Colonic mucosa (tissue), 4 donors: ENCODE data around the gene PROX2. TPM values are rescaled to one million over a fixed set of nuclear protein-coding genes. Genes with fewer than 3 reads are reported as not detected.

ENCODE experiments used
- DNase-seq: peaks from one replicate; pipeline ENCODE4 v3.0.0-alpha.2; 2020
- H3K27ac ChIP-seq: fragments of 200-600 bp; one replicate; pipeline ENCODE4 v1.8.0; 2021
- H3K27me3 ChIP-seq: fragments of 200-600 bp; one replicate; pipeline ENCODE4 v1.8.0; 2021
- H3K36me3 ChIP-seq: fragments of 200-600 bp; one replicate; pipeline ENCODE4 v1.8.0; 2021
- H3K4me1 ChIP-seq: fragments of 200-600 bp; one replicate; pipeline ENCODE4 v1.8.0; 2021; ENCODE audit warnings: mild to moderate bottlenecking
- H3K4me3 ChIP-seq: fragments of 200-600 bp; one replicate; pipeline ENCODE4 v1.8.0; 2021
- H3K9ac ChIP-seq, 2 donors: one replicate each; pipeline ENCODE4 v1.7.0; 2013; ENCODE audit warnings: control low read depth in 2 of 2, low read depth in 2 of 2, low read length in 2 of 2
- H3K9me3 ChIP-seq: fragments of 200-600 bp; one replicate; pipeline ENCODE4 v1.8.0; 2021
- CTCF ChIP-seq: fragments of 200-600 bp; IDR thresholded peaks from one replicate; pipeline ENCODE4 v1.8.0; 2022; ENCODE audit warnings: antibody characterized with exemption, mild to moderate bottlenecking
- intact Hi-C: fragments of 100-400 bp; cut with DNase I; formaldehyde crosslinking; loops from one replicate; pipeline ENCODE4 v1.14.1; 2022
- total RNA-seq, 2 donors: library from RNA; stranded (reverse); fragmentation: NEBNext Ultra II Directional in 1 of 2; extraction: Animal tissue kit (Norgen Biotek cat#: 25700) in 1 of 2; gene quantifications; one replicate each; pipeline ENCODE4 v1.2.1, GENCODE V29; 2021
- donor health status: healthy.
- donor health status: DM: no; HTN: no; CAD: no.
- donor health status: DM: no; HTN: no; CAD: no.

Gene PROX2
- total RNA-seq, 2 donors from 2014 or later = not detected

- H3K4me1 ChIP-seq = peaks cover 5% of the 10 kb centered on the region
- H3K9me3 ChIP-seq = no peaks in the 10 kb centered on the region
- H3K9ac ChIP-seq = no peak overlapping the region
- no peak for DNase-seq
- no peak for TF ChIP-seq CTCF
- H3K27ac ChIP-seq = no peak overlapping the region
- intact Hi-C loops = no loop called here
- H3K36me3 ChIP-seq = peaks cover 20% of the 10 kb centered on the region
- no peak overlapping the region for H3K4me3 ChIP-seq
- no peaks in the 10 kb centered on the region for H3K27me3 ChIP-seq
Observed at GRCh38 chr14:74888164-74889158, 12.5 kb upstream of the PROX2 start.

- peaks cover 6% of the 10 kb centered on the region for H3K36me3 ChIP-seq
- H3K4me1 ChIP-seq = peaks cover 10% of the 10 kb centered on the region
- intact Hi-C loops = no loop called here
Observed at GRCh38 chr14:74886001-74886400, 10.1 kb upstream of the PROX2 start.

GRCh38 chr14:74882103-74882920 is 6.4 kb upstream of the PROX2 start:
- TF ChIP-seq CTCF = no peak
- no peaks in the 10 kb centered on the region for H3K36me3 ChIP-seq
- H3K4me1 ChIP-seq = peaks cover 10% of the 10 kb centered on the region
- peak overlapping the region; percentile 97 for H3K27ac ChIP-seq
- H3K9ac ChIP-seq = peak overlapping the region; percentile 98 to 99
- H3K27me3 ChIP-seq = no peaks in the 10 kb centered on the region
- peak overlapping the region; percentile 87 for H3K4me3 ChIP-seq
- no peaks in the 10 kb centered on the region for H3K9me3 ChIP-seq
- intact Hi-C loops = no loop called here
- peak; percentile 62 for DNase-seq

More at GRCh38 chr14:74886001-74886400, 10.1 kb upstream of the PROX2 start:
- H3K27ac ChIP-seq = no peak overlapping the region
- no peak for TF ChIP-seq CTCF
- DNase-seq = no peak
- no peak overlapping the region for H3K9ac ChIP-seq
- no peak overlapping the region for H3K4me3 ChIP-seq
- no peaks in the 10 kb centered on the region for H3K27me3 ChIP-seq
- H3K9me3 ChIP-seq = no peaks in the 10 kb centered on the region

- Histone ChIP-seq H3K4me1 (peaks cover 10% of the 10 kb centered on the region), H3K4me3 (peak within 1 kb of the TSS; percentile 87), H3K9me3 (no peaks in the 10 kb centered on the region), H3K36me3 (no peaks in the 10 kb centered on the region), H3K9ac (peak within 1 kb of the TSS; percentile 98 to 99), H3K27ac (peak within 1 kb of the TSS; percentile 97), H3K27me3 (no peaks in the 10 kb centered on the region)
- intact Hi-C loops = no loop called here
- TF ChIP-seq CTCF = no peak
- DNase-seq = peak; percentile 87
Observed at GRCh38 chr14:74881431-74882102, 5.6 kb upstream of the PROX2 start, which contains the start of gene DLST. DLST (plus strand) TSS chr14:74881916; CDS start chr14:74881954, 38 bp downstream.
